Gastroesophageal sphincter (tissue), 4 donors: ENCODE measurements around the gene UEVLD. TPM values are rescaled to one million over a fixed set of nuclear protein-coding genes. Genes with fewer than 3 reads are reported as not detected.
A peak's percentile ranks its signal among the peaks of the same experiment; 100 is the strongest.
"Not testable (repeated sequence)": the region's sequence is repeated elsewhere in the genome, so short reads cannot be mapped to it uniquely, and the experiment has no call there.

Source experiments
- ATAC-seq: fragments of 150-250 bp; one replicate; pipeline ENCODE4 v1.9.1; 2016; ENCODE audit warnings: mild to moderate bottlenecking, moderate library complexity
- H3K27ac ChIP-seq, 4 donors: fragments of 200-600 bp; sonication (generic) in 3 of 4; 1 replicate in 3 of 4; 2 replicates in 1 of 4; pipeline ENCODE4 v1.5.1; 2016 to 2019
- H3K27me3 ChIP-seq: fragments of 200-600 bp; sonication (generic); one replicate; pipeline ENCODE4 v1.5.1; 2019
- H3K36me3 ChIP-seq, 2 donors: fragments of 200-600 bp; sonication (generic); one replicate each; pipeline ENCODE4 v1.5.1; 2019; ENCODE audit warnings: control low read depth in 1 of 2
- H3K4me1 ChIP-seq, 3 donors: fragments of 200-600 bp; sonication (generic); 1 replicate in 2 of 3; 2 replicates in 1 of 3; pipeline ENCODE4 v1.5.1; 2016 to 2019; ENCODE audit warnings: control low read depth in 2 of 3
- H3K4me3 ChIP-seq, 2 donors: fragments of 200-600 bp; sonication (generic); one replicate each; pipeline ENCODE4 v1.5.1; 2019; ENCODE audit warnings: mild to moderate bottlenecking in 1 of 2, moderate library complexity in 1 of 2
- H3K9me3 ChIP-seq, 3 donors: fragments of 200-600 bp; sonication (generic); one replicate each; pipeline ENCODE4 v1.5.1; 2017 to 2019; ENCODE audit warnings: control low read depth in 2 of 3
- CTCF ChIP-seq, 4 experiments: fragments of 200-600 bp in 2 of 4; fragments of 450-650 bp in 2 of 4; sonication (generic) in 1 of 4; IDR thresholded peaks; one replicate each; pipeline ENCODE4 v1.5.1; 2017 to 2019; ENCODE audit warnings: antibody characterized with exemption in 4 of 4, mild to moderate bottlenecking in 2 of 4, moderate library complexity in 2 of 4
- EP300 ChIP-seq: sonication (generic); formaldehyde crosslinking; IDR thresholded peaks from one replicate; pipeline ENCODE4 v1.6.1; 2017; ENCODE audit warnings: antibody characterized with exemption, mild to moderate bottlenecking
- POLR2A ChIP-seq, 2 donors: fragments of 450-650 bp; IDR thresholded peaks; one replicate each; pipeline ENCODE4 v1.6.1; 2017; ENCODE audit warnings: antibody characterized with exemption in 2 of 2, mild to moderate bottlenecking in 2 of 2, moderate library complexity in 1 of 2
- POLR2AphosphoS5 ChIP-seq: sonication (generic); formaldehyde crosslinking; IDR thresholded peaks from one replicate; pipeline ENCODE4 v1.6.1; 2017; ENCODE audit warnings: antibody characterized with exemption
- WGBS, 2 donors: methylation state at CpG; one replicate each; pipeline ENCODE4 v1.1.5; 2018; ENCODE audit warnings: low coverage in 1 of 2; 5-methylcytosine and 5-hydroxymethylcytosine counted together
- total RNA-seq, 4 donors: library from RNA; depleted of rRNA; stranded (reverse); fragments of >200 nt; gene quantifications; one replicate each; pipeline ENCODE4 v1.1.0, GENCODE V29; 2016

UEVLD gene
- total RNA-seq, 4 donors from 2014 or later: 33.7 to 45.6 (median 38.9) TPM

GRCh38 chr11:18600915-18601569 is 12.5 kb upstream of the UEVLD start:
- 69 to 100% methylated on average over 1 to 3 of the region's 4 CpGs for WGBS, 2 donors
- peak; percentile 67 for ATAC-seq
- Histone ChIP-seq H3K27me3 (no peaks in the 10 kb centered on the region), H3K36me3 (peaks cover 0 to 19% of the 10 kb centered on the region in 2 donors), H3K4me1 (peaks cover 0 to 53% (median 0%) of the 10 kb centered on the region in 3 donors), H3K9me3 (no peaks in the 10 kb centered on the region), H3K27ac (peak overlapping the region; percentile 6 to 76 (median 65)), H3K4me3 (no peak overlapping the region)
- TF ChIP-seq POLR2AphosphoS5: no peak
- no peak for TF ChIP-seq EP300
- no peak for TF ChIP-seq CTCF (IDR thresholded peaks at IDR 0.05)
- TF ChIP-seq POLR2A (IDR thresholded peaks at IDR 0.05): no peak

GRCh38 chr11:18599739-18600230 is 11.3 kb upstream of the UEVLD start, which contains the start of gene MISFA:
Gene MISFA (plus strand): TSS chr11:18599789. CDS start chr11:18599929, 140 bp downstream.
- no peak for TF ChIP-seq POLR2AphosphoS5
- TF ChIP-seq POLR2A (IDR thresholded peaks at IDR 0.05): no peak
- no peak for TF ChIP-seq CTCF (IDR thresholded peaks at IDR 0.05)
- Histone ChIP-seq H3K36me3 (peaks cover 0 to 25% of the 10 kb centered on the region in 2 donors), H3K27me3 (no peaks in the 10 kb centered on the region), H3K9me3 (no peaks in the 10 kb centered on the region), H3K27ac (peak within 1 kb of the TSS in 2 of 4 donors; percentile 63 to 76), H3K4me3 (no peak within 1 kb of the TSS), H3K4me1 (peaks cover 0 to 57% (median 0%) of the 10 kb centered on the region in 3 donors)
- WGBS, 2 donors: 75 to 78% methylated on average over 4 to 7 of the region's 7 CpGs
- ATAC-seq: no peak

GRCh38 chr11:18594999-18595749 is 6.6 kb upstream of the UEVLD start:
- no peak overlapping the region for H3K27ac ChIP-seq
- no peak for TF ChIP-seq EP300
- TF ChIP-seq CTCF (IDR thresholded peaks at IDR 0.05): no peak
- peaks cover 0 to 49% (median 2%) of the 10 kb centered on the region in 3 donors for H3K4me1 ChIP-seq
- no peak overlapping the region for H3K4me3 ChIP-seq
- H3K9me3 ChIP-seq: no peaks in the 10 kb centered on the region
- no peak for ATAC-seq
- H3K27me3 ChIP-seq: no peaks in the 10 kb centered on the region
- peaks cover 0 to 20% of the 10 kb centered on the region in 2 donors for H3K36me3 ChIP-seq
- WGBS, 2 donors: 52% methylated on average over 3 of the region's 5 CpGs; no CpG with 5 or more reads in 1 of the 2 donors

GRCh38 chr11:18594088-18594487 is 5.6 kb upstream of the UEVLD start:
- H3K27me3 ChIP-seq, H3K4me3 ChIP-seq, H3K27ac ChIP-seq, ATAC-seq, H3K9me3 ChIP-seq: not testable (repeated sequence)
- Histone ChIP-seq H3K36me3 (peaks cover 0 to 20% of the 10 kb centered on the region in 2 donors), H3K4me1 (peaks cover 0 to 60% (median 10%) of the 10 kb centered on the region in 3 donors)
- 90 to 96% methylated on average over 2 to 3 of the region's 5 CpGs for WGBS, 2 donors

- H3K36me3 ChIP-seq: peaks cover 0 to 7% of the 10 kb centered on the region in 2 donors
- no peaks in the 10 kb centered on the region for H3K27me3 ChIP-seq
- no peaks in the 10 kb centered on the region for H3K9me3 ChIP-seq
- TF ChIP-seq POLR2A (IDR thresholded peaks at IDR 0.05) (no peak), CTCF (IDR thresholded peaks at IDR 0.05) (no peak), POLR2AphosphoS5 (no peak), EP300 (no peak)
- H3K4me3 ChIP-seq: no peak overlapping the region
- H3K4me1 ChIP-seq: peaks cover 3 to 60% (median 10%) of the 10 kb centered on the region in 3 donors
- WGBS, 2 donors: 37 to 58% methylated on average over 2 of the region's 2 CpGs
- peak overlapping the region in 2 of 4 donors; percentile 88 to 91 for H3K27ac ChIP-seq
- ATAC-seq: no peak
Measured at GRCh38 chr11:18590571-18590970, 2.0 kb upstream of the UEVLD start.
